Adrenal gland (tissue), 12 donors: ENCODE measurements around the gene SERPINA5. TPM values are rescaled to one million over a fixed set of nuclear protein-coding genes. Genes with fewer than 3 reads are reported as not detected.
A peak's percentile ranks its signal among the peaks of the same experiment; 100 is the strongest.
"Not testable (repeated sequence)": the region's sequence is repeated elsewhere in the genome, so short reads cannot be mapped to it uniquely, and the experiment has no call there.

Experiments used
- DNase-seq, 7 donors: peaks; one replicate each; pipeline ENCODE4 v3.0.0-alpha.2; 2019 to 2020
- H3K27ac ChIP-seq, 5 donors: fragments of 200-600 bp; sonication (generic) in 4 of 5; 1 replicate in 3 of 5; 2 replicates in 2 of 5; pipeline versions ENCODE4 v1.5.1 to v1.8.0; 2016 to 2020; ENCODE audit warnings: mild to moderate bottlenecking in 1 of 5
- H3K27me3 ChIP-seq: fragments of 200-600 bp; 2 replicates; pipeline ENCODE4 v1.8.0; 2021
- H3K36me3 ChIP-seq, 2 donors: fragments of 200-600 bp; replicated peaks in 1 of 2; 1 replicate in 1 of 2; 2 replicates in 1 of 2; pipeline versions ENCODE4 v1.5.1 to v1.8.0; 2018 to 2022
- H3K4me1 ChIP-seq, 2 donors: fragments of 200-600 bp; replicated peaks in 1 of 2; 1 replicate in 1 of 2; 2 replicates in 1 of 2; pipeline versions ENCODE4 v1.5.1 to v1.8.0; 2018 to 2021
- H3K4me3 ChIP-seq, 4 donors: fragments of 200-600 bp; sonication (generic) in 3 of 4; one replicate each; pipeline ENCODE4 v1.5.1; 2016 to 2018
- H3K9me3 ChIP-seq, 3 donors: fragments of 200-600 bp; sonication (generic) in 1 of 3; replicated peaks in 1 of 3; 1 replicate in 2 of 3; 2 replicates in 1 of 3; pipeline versions ENCODE4 v1.5.1 to v1.8.0; 2016 to 2021
- POLR2A ChIP-seq, 2 donors: fragments of 450-650 bp; IDR thresholded peaks; one replicate each; pipeline ENCODE4 v1.6.1; 2017; ENCODE audit warnings: antibody characterized with exemption in 2 of 2, mild to moderate bottlenecking in 2 of 2, moderate library complexity in 1 of 2
- WGBS, 4 donors: extraction: QIAGEN DNeasy Blood & Tissue Kit in 2 of 4; methylation state at CpG; one replicate each; pipeline versions ENCODE4 v1.1.5 to v1.1.7; 2013 to 2017; 5-methylcytosine and 5-hydroxymethylcytosine counted together
- intact Hi-C, 2 donors: fragments of 100-400 bp; cut with DNase I; formaldehyde crosslinking; loops; one replicate each; pipeline versions ENCODE4 v1.14.1 to v1.15.0; 2022 to 2023
- polyA plus RNA-seq, 3 donors: library from polyadenylated mRNA; stranded (reverse); fragments of 200-250 nt in 2 of 3; fragments of 350-450 nt in 1 of 3; fragmentation: Illumina TruSeq in 1 of 3; extraction: RNeasy Lipid Tissue Mini Kit (QIAGEN cat#74804) in 1 of 3; gene quantifications; one replicate each; pipeline ENCODE4 v1.2.3, GENCODE V29; 2013 to 2014
- total RNA-seq, 9 donors: library from RNA; depleted of rRNA in 4 of 9; stranded (reverse); fragments of >200 nt in 4 of 9; fragments of 120-200 nt in 1 of 9; fragmentation: NEBNext Ultra II Directional in 1 of 9; extraction: Animal tissue kit (Norgen Biotek cat#: 25700) in 1 of 9; gene quantifications; one replicate each; pipeline versions ENCODE4 v1.1.0 to v1.2.4, GENCODE V29; 2013 to 2023
- TF ChIP-seq, protein P1 (sequence below), 6 experiments: fragments of 450-650 bp in 4 of 6; fragments of 200-600 bp in 2 of 6; sonication (generic) in 1 of 6; IDR thresholded peaks; 1 replicate in 5 of 6; 2 replicates in 1 of 6; pipeline versions ENCODE4 v1.5.1 to v1.8.0; 2016 to 2021; ENCODE audit warnings: antibody characterized with exemption in 6 of 6, mild to moderate bottlenecking in 2 of 6, moderate library complexity in 1 of 6
- donor health status: healthy with polysubstance abuse.
- donor health status: Bipolar disorder and iron deficiency.
- donor health status: DM: yes; HTN: yes; CAD: no.
- donor health status: DM: no; HTN: no; CAD: no.
- donor health status: DM: no; HTN: no; CAD: no.
- donor health status: DM: yes; HTN: yes; CAD: no.

Gene SERPINA5
- total and polyA plus RNA-seq, 12 donors: 83.6 to 1,055 (median 515) TPM

DNA sequence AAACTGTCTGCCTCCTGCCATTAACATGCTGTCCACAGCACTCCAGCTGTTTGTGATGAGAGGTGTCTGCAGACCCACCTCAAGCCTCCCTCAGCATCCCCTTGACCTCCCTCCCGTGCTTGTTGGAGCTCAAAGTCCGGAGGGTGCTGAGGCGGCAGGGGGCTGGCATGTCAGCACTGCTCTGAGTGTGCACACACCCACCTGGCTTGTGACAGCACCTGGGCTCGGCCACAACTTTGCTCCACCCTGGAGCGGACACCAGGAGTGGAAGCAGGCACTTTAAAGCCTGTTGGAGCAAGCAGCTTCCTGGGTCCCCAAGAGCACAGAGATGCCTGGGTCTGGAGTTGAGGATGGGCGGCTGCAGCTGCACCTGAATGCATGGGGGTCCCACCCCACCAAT, 51.9 kb downstream of the SERPINA5 start:
- intact Hi-C loops: no loop called here
- Histone ChIP-seq H3K36me3 (no peaks in the 10 kb centered on the region), H3K27ac (no peak overlapping the region), H3K27me3 (no peaks in the 10 kb centered on the region), H3K9me3 (no peaks in the 10 kb centered on the region), H3K4me3 (no peak overlapping the region), H3K4me1 (no peaks in the 10 kb centered on the region)
- no peak for TF ChIP-seq POLR2A (IDR thresholded peaks at IDR 0.05)
- TF ChIP-seq, protein P1, sequence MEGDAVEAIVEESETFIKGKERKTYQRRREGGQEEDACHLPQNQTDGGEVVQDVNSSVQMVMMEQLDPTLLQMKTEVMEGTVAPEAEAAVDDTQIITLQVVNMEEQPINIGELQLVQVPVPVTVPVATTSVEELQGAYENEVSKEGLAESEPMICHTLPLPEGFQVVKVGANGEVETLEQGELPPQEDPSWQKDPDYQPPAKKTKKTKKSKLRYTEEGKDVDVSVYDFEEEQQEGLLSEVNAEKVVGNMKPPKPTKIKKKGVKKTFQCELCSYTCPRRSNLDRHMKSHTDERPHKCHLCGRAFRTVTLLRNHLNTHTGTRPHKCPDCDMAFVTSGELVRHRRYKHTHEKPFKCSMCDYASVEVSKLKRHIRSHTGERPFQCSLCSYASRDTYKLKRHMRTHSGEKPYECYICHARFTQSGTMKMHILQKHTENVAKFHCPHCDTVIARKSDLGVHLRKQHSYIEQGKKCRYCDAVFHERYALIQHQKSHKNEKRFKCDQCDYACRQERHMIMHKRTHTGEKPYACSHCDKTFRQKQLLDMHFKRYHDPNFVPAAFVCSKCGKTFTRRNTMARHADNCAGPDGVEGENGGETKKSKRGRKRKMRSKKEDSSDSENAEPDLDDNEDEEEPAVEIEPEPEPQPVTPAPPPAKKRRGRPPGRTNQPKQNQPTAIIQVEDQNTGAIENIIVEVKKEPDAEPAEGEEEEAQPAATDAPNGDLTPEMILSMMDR (IDR thresholded peaks at IDR 0.05): no peak
- no peak for DNase-seq
- 80 to 93% (median 89%) methylated on average over 3 to 6 of the region's 6 CpGs; no CpG with 5 or more reads in 1 of the 4 donors for WGBS, 4 donors

DNA sequence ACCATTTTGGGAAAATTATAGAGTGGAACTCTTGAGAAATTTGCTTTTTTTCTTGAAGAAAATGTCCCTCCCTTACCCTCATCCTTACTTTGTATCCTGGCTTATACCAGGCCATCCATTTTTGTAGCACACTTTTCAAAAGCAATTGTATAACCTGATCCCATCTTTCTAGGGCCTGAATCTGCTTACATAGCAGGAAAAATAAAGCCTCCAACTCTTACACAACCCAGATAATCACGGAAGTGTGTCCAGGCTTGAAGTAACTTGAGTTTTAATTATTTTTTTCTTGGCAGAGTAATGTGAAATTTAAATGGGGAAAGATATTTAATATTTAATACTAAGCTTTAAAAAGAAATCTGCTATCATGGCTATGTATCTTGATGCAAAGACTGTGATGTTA, 53.9 kb downstream of the SERPINA5 start:
- H3K36me3 ChIP-seq: no peaks in the 10 kb centered on the region
- DNase-seq: no peak
- no peaks in the 10 kb centered on the region for H3K9me3 ChIP-seq
- H3K4me3 ChIP-seq: no peak overlapping the region
- no peaks in the 10 kb centered on the region for H3K27me3 ChIP-seq
- no peak for TF ChIP-seq POLR2A (IDR thresholded peaks at IDR 0.05)
- TF ChIP-seq, protein P1 (IDR thresholded peaks at IDR 0.05): no peak
- intact Hi-C loops: no loop called here
- H3K4me1 ChIP-seq: no peaks in the 10 kb centered on the region
- 67 to 79% (median 69%) methylated on average over 1 of the region's 1 CpG for WGBS, 4 donors
- no peak overlapping the region for H3K27ac ChIP-seq

GRCh38 chr14:94636744-94637412, 55.7 kb downstream of the SERPINA5 start:
- TF ChIP-seq POLR2A (IDR thresholded peaks at IDR 0.05): no peak
- TF ChIP-seq, protein P1 (IDR thresholded peaks at IDR 0.05): peak in 3 of 6 experiments; percentile 11 to 23 (median 14)
- Histone ChIP-seq H3K27me3 (no peaks in the 10 kb centered on the region), H3K27ac (no peak overlapping the region), H3K4me1 (peaks cover 0 to 4% of the 10 kb centered on the region in 2 donors), H3K9me3 (no peaks in the 10 kb centered on the region), H3K36me3 (no peaks in the 10 kb centered on the region), H3K4me3 (no peak overlapping the region)
- intact Hi-C loops: no loop called here
- peak in 1 of 7 donors; percentile 22 for DNase-seq
- 49 to 66% (median 58%) methylated on average over 2 of the region's 2 CpGs for WGBS, 4 donors

GRCh38 chr14:94637814-94638213, 56.6 kb downstream of the SERPINA5 start:
- H3K4me3 ChIP-seq, H3K9me3 ChIP-seq, H3K27me3 ChIP-seq, DNase-seq, H3K27ac ChIP-seq, H3K4me1 ChIP-seq, H3K36me3 ChIP-seq, intact Hi-C loops: not testable (repeated sequence)
- 80 to 93% (median 89%) methylated on average over 6 to 7 of the region's 8 CpGs for WGBS, 4 donors

- DNase-seq: no peak
- WGBS, 4 donors: 55 to 91% (median 76%) methylated on average over 1 to 2 of the region's 2 CpGs
- H3K27me3 ChIP-seq: no peaks in the 10 kb centered on the region
- no peaks in the 10 kb centered on the region for H3K9me3 ChIP-seq
- peaks cover 0 to 4% of the 10 kb centered on the region in 2 donors for H3K4me1 ChIP-seq
- H3K4me3 ChIP-seq: no peak overlapping the region
- TF ChIP-seq POLR2A (IDR thresholded peaks at IDR 0.05): no peak
- TF ChIP-seq, protein P1 (IDR thresholded peaks at IDR 0.05): no peak
- intact Hi-C loops: no loop called here
- no peaks in the 10 kb centered on the region for H3K36me3 ChIP-seq
- H3K27ac ChIP-seq: no peak overlapping the region
Observed at GRCh38 chr14:94638339-94638738, 57.1 kb downstream of the SERPINA5 start.
